Tibial nerve (tissue), 3 donors: Measurements from ENCODE around the gene PMPCA.

Experiments used
- POLR2A ChIP-seq, 2 donors: fragments of 450-650 bp; IDR thresholded peaks; one replicate each; pipeline ENCODE4 v1.6.1; 2017; ENCODE audit warnings: antibody characterized with exemption in 2 of 2, mild to moderate bottlenecking in 2 of 2, moderate library complexity in 2 of 2
- TF ChIP-seq, protein P1 (sequence below), 5 experiments: fragments of 200-600 bp in 3 of 5; fragments of 450-650 bp in 2 of 5; sonication (generic) in 3 of 5; IDR thresholded peaks; one replicate each; pipeline ENCODE4 v1.5.1; 2016 to 2019; ENCODE audit warnings: antibody characterized with exemption in 5 of 5, mild to moderate bottlenecking in 3 of 5, moderate library complexity in 2 of 5

DNA sequence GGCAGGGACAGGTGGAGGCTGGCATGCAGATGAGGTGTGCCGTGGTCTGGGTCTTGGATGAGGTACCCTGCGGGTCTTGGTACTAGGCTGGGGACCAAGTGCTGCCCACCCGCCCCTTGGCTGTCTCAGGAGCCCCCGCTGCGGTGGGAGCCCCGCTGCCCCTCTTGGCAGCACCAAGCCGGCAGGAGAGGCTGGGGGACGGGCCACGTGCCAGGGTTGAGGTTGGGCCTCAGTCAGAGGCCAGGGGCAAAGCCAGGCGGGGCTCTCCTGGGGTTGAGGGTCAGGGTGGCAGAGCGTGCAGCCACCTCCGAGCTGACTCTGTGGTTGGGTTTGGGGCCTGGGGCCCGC lies 39.0 kb upstream of the PMPCA start:
- no peak for TF ChIP-seq POLR2A (IDR thresholded peaks at IDR 0.05)
- TF ChIP-seq, protein P1, sequence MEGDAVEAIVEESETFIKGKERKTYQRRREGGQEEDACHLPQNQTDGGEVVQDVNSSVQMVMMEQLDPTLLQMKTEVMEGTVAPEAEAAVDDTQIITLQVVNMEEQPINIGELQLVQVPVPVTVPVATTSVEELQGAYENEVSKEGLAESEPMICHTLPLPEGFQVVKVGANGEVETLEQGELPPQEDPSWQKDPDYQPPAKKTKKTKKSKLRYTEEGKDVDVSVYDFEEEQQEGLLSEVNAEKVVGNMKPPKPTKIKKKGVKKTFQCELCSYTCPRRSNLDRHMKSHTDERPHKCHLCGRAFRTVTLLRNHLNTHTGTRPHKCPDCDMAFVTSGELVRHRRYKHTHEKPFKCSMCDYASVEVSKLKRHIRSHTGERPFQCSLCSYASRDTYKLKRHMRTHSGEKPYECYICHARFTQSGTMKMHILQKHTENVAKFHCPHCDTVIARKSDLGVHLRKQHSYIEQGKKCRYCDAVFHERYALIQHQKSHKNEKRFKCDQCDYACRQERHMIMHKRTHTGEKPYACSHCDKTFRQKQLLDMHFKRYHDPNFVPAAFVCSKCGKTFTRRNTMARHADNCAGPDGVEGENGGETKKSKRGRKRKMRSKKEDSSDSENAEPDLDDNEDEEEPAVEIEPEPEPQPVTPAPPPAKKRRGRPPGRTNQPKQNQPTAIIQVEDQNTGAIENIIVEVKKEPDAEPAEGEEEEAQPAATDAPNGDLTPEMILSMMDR (IDR thresholded peaks at IDR 0.05) = no peak
